Measurements from ENCODE around the gene TMEM178B. TPM values are rescaled to one million over a fixed set of nuclear protein-coding genes. Genes with fewer than 3 reads are reported as not detected.

The TMEM178B gene
- total and polyA plus RNA-seq, 10 of the 15 experiments (the other 5 are each of a cell fraction or from before 2014, with no cell fraction given), result 0.01 to 1.1 (median 0.04) TPM; not detected in 2

GRCh38 chr7:141463986-141464385, 390.1 kb downstream of the TMEM178B start:
- in situ Hi-C loops (cut with MboI), result no loop called here
- no peak overlapping the region for H3K27ac ChIP-seq (ENCODE audit: control insufficient read depth, insufficient read depth)
- ATAC-seq, result no peak
- no peaks in the 10 kb centered on the region for H3K9me3 ChIP-seq (replicated peaks; ENCODE audit: control insufficient read depth, insufficient read depth, low read length)
- no peak for FAIRE-seq
- H4K20me1 ChIP-seq (ENCODE audit: control insufficient read depth, insufficient read depth), result no peaks in the 10 kb centered on the region
- ChIA-PET CTCF (interaction anchor here (1.2 kb wide), 1 partner anchor 11 kb away, joined by 3 read pairs; no protein-coding TSS in a partner anchor), RAD21 (ENCODE audit: unreplicated experiment) (no interaction called here), POLR2A (no interaction called here), SMC1A (ENCODE audit: uncharacterized antibody, unreplicated experiment) (interaction anchor here (0.6 to 1.1 kb wide), 2 partner anchors 43 to 165 kb away, joined by 3 to 4 read pairs; no protein-coding TSS in a partner anchor)
- no peaks in the 10 kb centered on the region for H3K36me3 ChIP-seq (ENCODE audit: control insufficient read depth in 2 of 2, insufficient read depth in 2 of 2, low read length in 1 of 2)
- peaks cover 0 to 4% of the 10 kb centered on the region in 2 experiments; a peak in 2 of 4 replicates for H3K27me3 ChIP-seq (replicated peaks in 1 of 2; ENCODE audit: control insufficient read depth in 2 of 2, insufficient read depth in 2 of 2, low read length in 1 of 2)
- intact Hi-C loops (cut with micrococcal nuclease; ENCODE audit: unreplicated experiment), result no loop called here
- WGBS (ENCODE audit: insufficient coverage, insufficient replicate concordance, low lambda C conversion rate, missing lambda C conversion rate), result 52% methylated on average over 8 of the region's 8 CpGs
- TF ChIP-seq BMI1 (IDR thresholded peaks at IDR 0.05; ENCODE audit: borderline replicate concordance) (no peak), NFXL1 (IDR thresholded peaks at IDR 0.05; ENCODE audit: borderline replicate concordance) (no peak), CBX5 (IDR thresholded peaks at IDR 0.05; ENCODE audit: low read depth) (no peak), RELA (IDR thresholded peaks at IDR 0.05; ENCODE audit: borderline replicate concordance, partially characterized antibody) (no peak), SMC3 (IDR thresholded peaks at IDR 0.05; ENCODE audit: borderline replicate concordance, low read length) (no peak), BCL3 (IDR thresholded peaks at IDR 0.05; ENCODE audit: borderline replicate concordance, insufficient read depth, low read depth, low read length, poor library complexity, severe bottlenecking) (no peak), WRNIP1 (IDR thresholded peaks at IDR 0.05; ENCODE audit: borderline replicate concordance, low read depth, low read length) (no peak), ETV6 (conservative IDR thresholded peaks at IDR 0.05 in 1 of 2, IDR thresholded peaks at IDR 0.05 in 1 of 2; ENCODE audit: borderline replicate concordance in 1 of 2, low read depth in 1 of 2) (no peak), ZBTB4 (CRISPR knock-in tag; IDR thresholded peaks at IDR 0.05) (no peak), MYC (IDR thresholded peaks at IDR 0.05; ENCODE audit: insufficient read depth, insufficient read length, insufficient replicate concordance, low read length, severe bottlenecking) (no peak), POLR2AphosphoS5 (IDR thresholded peaks at IDR 0.05; ENCODE audit: low read length) (no peak), JUNB (IDR thresholded peaks at IDR 0.05) (no peak), POU2F2 (IDR thresholded peaks at IDR 0.05; ENCODE audit: borderline replicate concordance, low read depth, low read length) (no peak), ATF7 (IDR thresholded peaks at IDR 0.05; ENCODE audit: low read depth) (no peak), HCFC1 (IDR thresholded peaks at IDR 0.05; ENCODE audit: low read length) (no peak), NR2C2 (IDR thresholded peaks at IDR 0.05; ENCODE audit: borderline replicate concordance, control insufficient read depth, insufficient read length, low read depth) (no peak), SREBF1 (IDR thresholded peaks at IDR 0.05; ENCODE audit: low read length) (no peak), CBFB (IDR thresholded peaks at IDR 0.05; ENCODE audit: low read depth) (no peak), NFYA (IDR thresholded peaks at IDR 0.05; ENCODE audit: borderline replicate concordance, low read depth, low read length) (no peak)
- H3K79me2 ChIP-seq (ENCODE audit: control insufficient read depth, insufficient read depth, low read length), result no peaks in the 10 kb centered on the region
- no peaks in the 10 kb centered on the region for H3K4me1 ChIP-seq (ENCODE audit: control insufficient read depth, insufficient read depth, low read length)
- BruUV-seq (replicated peaks), result no TSS peak
- DNase-seq (ENCODE audit: low read depth, low spot score), result no peak
- H2AFZ ChIP-seq (ENCODE audit: control insufficient read depth, low read depth, low read length), result no peak overlapping the region
- no peak overlapping the region for H3K4me2 ChIP-seq (ENCODE audit: control insufficient read depth, insufficient read depth)
- no peak overlapping the region for H3K9ac ChIP-seq (ENCODE audit: control insufficient read depth, insufficient read depth, low read length)
- H3K4me3 ChIP-seq, result no peak overlapping the region

Data from GM12878 (cell line).